HepG2 (cell line): ENCODE data around the gene PCDHGA12. TPM values are rescaled to one million over a fixed set of nuclear protein-coding genes. Genes with fewer than 3 reads are reported as not detected.

Experiments used
- ATAC-seq: fragments of 200-7000 bp; cut with Tn5 transposase; 3 replicates; pipeline ENCODE4 v1.9.1; 2020; ENCODE audit warnings: mild to moderate bottlenecking, moderate library complexity
- BruUV-seq: library from RNA; stranded (reverse); fragments of 400-500 nt; replicated peaks from 2 replicates; lab custom pipeline; 2021; lab: Mats Ljungman, UMichigan
- CTCF ChIA-PET: fragments of 300-600 bp; formaldehyde crosslinking; extraction: SDS; loops from one replicate; lab custom pipeline; 2021; ENCODE audit warnings: low total read pairs, inconsistent platforms, low intra/inter-chr PET ratio; lab: Yijun Ruan, JAX
- POLR2A ChIA-PET: fragments of 350-600 bp; sonication (Branson Sonifier 250); formaldehyde crosslinking; loops from one replicate; lab custom pipeline; 2020; ENCODE audit warnings: antibody characterized with exemption, inconsistent platforms; lab: Yijun Ruan, JAX
- DNase-seq: peaks from one replicate; pipeline ENCODE4 v3.0.0-alpha.2; 2015; ENCODE audit warnings: low spot score
- FAIRE-seq: peaks from 3 replicates; lab custom pipeline; 2011; peaks lifted over from hg19 to GRCh38; lab: Jason Lieb, UNC
- H2AFZ ChIP-seq: one replicate; pipeline ENCODE4 v1.6.1; 2011; ENCODE audit warnings: low read length, inconsistent platforms
- H3K27ac ChIP-seq: fragments of 300-600 bp; 3 replicates; pipeline ENCODE4 v1.8.0; 2011; ENCODE audit warnings: mixed run types, mild to moderate bottlenecking, mixed read lengths, low read length, inconsistent platforms; ENCODE audit not compliant: insufficient read depth; ENCODE audit errors: extremely low read length
- H3K27me3 ChIP-seq, 2 experiments: fragments of 200-600 bp in 1 of 2; 2 replicates in 1 of 2; 3 replicates in 1 of 2; pipeline versions ENCODE4 v1.6.0 to v1.8.0; 2011; ENCODE audit warnings: low read length in 2 of 2, mild to moderate bottlenecking in 2 of 2, moderate library complexity in 2 of 2, inconsistent platforms in 1 of 2; ENCODE audit not compliant: insufficient read depth in 2 of 2, control insufficient read depth in 1 of 2
- H3K36me3 ChIP-seq, 2 experiments: fragments of 200-600 bp in 1 of 2; replicated peaks in 1 of 2; 2 replicates in 1 of 2; 3 replicates in 1 of 2; pipeline versions ENCODE4 v1.5.1 to v1.8.0; 2011; ENCODE audit warnings: low read length in 2 of 2, inconsistent platforms in 1 of 2; ENCODE audit not compliant: insufficient read depth in 2 of 2, control insufficient read depth in 1 of 2
- H3K4me1 ChIP-seq: 2 replicates; pipeline ENCODE4 v1.5.1; 2012; ENCODE audit warnings: low read length, inconsistent platforms; ENCODE audit not compliant: insufficient read depth
- H3K4me2 ChIP-seq: 2 replicates; pipeline ENCODE4 v1.6.0; 2011; ENCODE audit warnings: low read depth, low read length, inconsistent platforms
- H3K4me3 ChIP-seq, 3 experiments: fragments of 200-600 bp in 1 of 3; sonication (generic), shearing (Covaris generic) in 1 of 3; replicated peaks in 1 of 3; 2 replicates each; pipeline ENCODE4 v1.5.1; 2011 to 2016; ENCODE audit warnings: low read length in 3 of 3, inconsistent platforms in 2 of 3, low read depth in 2 of 3, mild to moderate bottlenecking in 2 of 3, control low read depth in 1 of 3, mixed read lengths in 1 of 3; ENCODE audit not compliant: insufficient read depth in 1 of 3
- H3K79me2 ChIP-seq: one replicate; pipeline ENCODE4 v1.6.1; 2011; ENCODE audit warnings: low read length, inconsistent platforms; ENCODE audit not compliant: insufficient read depth
- H3K9ac ChIP-seq: 2 replicates; pipeline ENCODE4 v1.6.0; 2011; ENCODE audit warnings: mild to moderate bottlenecking, low read depth, low read length, inconsistent platforms; ENCODE audit not compliant: insufficient read depth
- H3K9me3 ChIP-seq: 2 replicates; pipeline ENCODE4 v1.5.1; 2012; ENCODE audit warnings: mild to moderate bottlenecking, low read length
- H4K20me1 ChIP-seq: 2 replicates; pipeline ENCODE4 v1.6.0; 2011; ENCODE audit warnings: inconsistent platforms, mild to moderate bottlenecking, low read length, moderate library complexity; ENCODE audit not compliant: insufficient read depth
- ATF2 ChIP-seq: sonication (generic); formaldehyde crosslinking; IDR thresholded peaks from 2 replicates; pipeline ENCODE4 v1.4.0; 2020; ENCODE audit warnings: missing genetic modification reagents
- ELF4 ChIP-seq: sonication (generic); formaldehyde crosslinking; IDR thresholded peaks from 2 replicates; pipeline ENCODE4 v1.5.0; 2020; ENCODE audit warnings: missing genetic modification reagents, mild to moderate bottlenecking, moderate library complexity, borderline replicate concordance
- FOXK2 ChIP-seq: fragments of 450-650 bp; IDR thresholded peaks from 2 replicates; pipeline ENCODE4 v1.6.1; 2016
- JDP2 ChIP-seq: sonication (generic); formaldehyde crosslinking; IDR thresholded peaks from 2 replicates; pipeline ENCODE4 v1.8.1; 2022; ENCODE audit warnings: missing genetic modification reagents, borderline replicate concordance
- MAFK ChIP-seq, 2 experiments: IDR thresholded peaks in 1 of 2; conservative IDR thresholded peaks in 1 of 2; 2 replicates each; pipeline ENCODE4 v1.6.1; 2011; ENCODE audit warnings: improper control_type of control experiment in 2 of 2, low read length in 2 of 2
- PLRG1 ChIP-seq: fragments of 450-650 bp; conservative IDR thresholded peaks from 2 replicates; pipeline ENCODE4 v1.6.1; 2016
- SP1 ChIP-seq, 2 experiments: fragments of 450-650 bp in 1 of 2; sonication (generic) in 1 of 2; formaldehyde crosslinking in 1 of 2; IDR thresholded peaks; 2 replicates each; pipeline versions ENCODE4 v1.4.0 to v1.6.1; 2016 to 2020; ENCODE audit warnings: missing genetic modification reagents in 1 of 2
- SRSF1 ChIP-seq: fragments of 200-400 bp; formaldehyde crosslinking; optimal IDR thresholded peaks from 2 replicates; pipeline ENCODE3; 2017; ENCODE audit warnings: mild to moderate bottlenecking, low read depth, low read length, moderate library complexity
- ZBTB44 ChIP-seq: sonication (generic); formaldehyde crosslinking; IDR thresholded peaks from 2 replicates; pipeline ENCODE4 v1.4.0; 2020; ENCODE audit warnings: missing genetic modification reagents
- ZFP36L1 ChIP-seq: sonication (generic); formaldehyde crosslinking; IDR thresholded peaks from 2 replicates; pipeline ENCODE4 v1.8.0; 2022; ENCODE audit warnings: mild to moderate bottlenecking, missing genetic modification reagents, moderate library complexity
- ZFP37 ChIP-seq: sonication (generic); formaldehyde crosslinking; IDR thresholded peaks from 2 replicates; pipeline ENCODE4 v1.4.0; 2020; ENCODE audit warnings: missing genetic modification reagents, borderline replicate concordance
- ZFY ChIP-seq: sonication (generic); formaldehyde crosslinking; IDR thresholded peaks from 2 replicates; pipeline ENCODE4 v1.4.0; 2020; ENCODE audit warnings: missing genetic modification reagents
- ZNF660 ChIP-seq: sonication (generic); formaldehyde crosslinking; IDR thresholded peaks from 2 replicates; pipeline ENCODE4 v1.5.1; 2020; ENCODE audit warnings: mild to moderate bottlenecking, low read depth, missing genetic modification reagents, borderline replicate concordance
- ZNF749 ChIP-seq: sonication (generic); formaldehyde crosslinking; IDR thresholded peaks from 2 replicates; pipeline ENCODE4 v1.8.0; 2022; ENCODE audit warnings: mild to moderate bottlenecking, missing genetic modification reagents, moderate library complexity, borderline replicate concordance
- ZNF782 ChIP-seq: sonication (generic); formaldehyde crosslinking; IDR thresholded peaks from 2 replicates; pipeline ENCODE4 v1.4.0; 2020; ENCODE audit warnings: missing genetic modification reagents, mild to moderate bottlenecking, borderline replicate concordance
- WGBS: methylation state at CpG from one replicate; pipeline ENCODE4 v1.1.6; 2017; ENCODE audit warnings: low lambda C conversion rate; 5-methylcytosine and 5-hydroxymethylcytosine counted together
- in situ Hi-C: cut with HindIII; loops from 2 replicates; pipeline ENCODE4 v1.10.0; 2017; ENCODE audit warnings: low pct_unique_long_range_greater_than_20kb; ENCODE audit not compliant: extremely low pct_ligation_motif_present
- intact Hi-C: fragments of 100-400 bp; cut with micrococcal nuclease; formaldehyde crosslinking; loops from one replicate; pipeline ENCODE4 v1.10.0; 2022; ENCODE audit not compliant: unreplicated experiment
- polyA plus RNA-seq, 8 experiments: library from polyadenylated mRNA; depleted of rRNA in 3 of 8; stranded (reverse) in 7 of 8; unstranded in 1 of 8; fragments of >200 nt; fragmentation: Illumina TruSeq in 4 of 8; extraction: Trizol in 4 of 8; gene quantifications; 2 replicates each; pipeline versions ENCODE4 v1.2.1 to v1.2.3, GENCODE V29; 2011 to 2016; ENCODE audit warnings: low read depth in 4 of 8, missing spikeins in 1 of 8, mixed read lengths in 1 of 8; ENCODE audit not compliant: insufficient read depth in 1 of 8
- total RNA-seq, 5 experiments: library from RNA; depleted of rRNA; stranded (reverse); fragments of >200 nt; fragmentation: Illumina TruSeq; extraction: Trizol; gene quantifications; 2 replicates each; pipeline ENCODE4 v1.2.3, GENCODE V29; 2016; ENCODE audit warnings: low read depth in 1 of 5
- TF ChIP-seq, protein P1 (sequence below), 2 experiments: sonication (generic) in 1 of 2; formaldehyde crosslinking in 1 of 2; IDR thresholded peaks; 2 replicates each; pipeline versions ENCODE4 v1.6.1 to v1.9.0; 2014 to 2022; ENCODE audit warnings: antibody characterized with exemption in 1 of 2, borderline replicate concordance in 1 of 2, inconsistent platforms in 1 of 2, low read depth in 1 of 2, missing genetic modification reagents in 1 of 2

Gene PCDHGA12
- total and polyA plus RNA-seq, 2 of the 13 experiments (the other 11 are each of a cell fraction or from before 2014, with no cell fraction given) = 0.07 to 0.13 TPM

- intact Hi-C loops (no loop called here), in situ Hi-C loops (no loop called here)
- ChIA-PET POLR2A (no interaction called here), CTCF (no interaction called here)
- Histone ChIP-seq H2AFZ (no peak overlapping the region), H3K4me2 (no peak overlapping the region), H3K9me3 (peaks cover 51% of the 10 kb centered on the region), H3K27me3 (no peaks in the 10 kb centered on the region), H3K27ac (no peak overlapping the region), H3K4me1 (peaks cover 5% of the 10 kb centered on the region; the same call in 1 of the 2 replicates), H4K20me1 (no peaks in the 10 kb centered on the region), H3K36me3 (no peaks in the 10 kb centered on the region), H3K4me3 (no peak overlapping the region), H3K79me2 (no peaks in the 10 kb centered on the region), H3K9ac (no peak overlapping the region)
- FAIRE-seq = no peak
- WGBS = 64% methylated on average over 16 of the region's 21 CpGs
- no peak for DNase-seq
- BruUV-seq = no TSS peak
- no peak for ATAC-seq
- no peak for TF ChIP-seq ZNF749
- TF ChIP-seq SRSF1 = no peak
- no peak for TF ChIP-seq SP1 (IDR thresholded peaks at IDR 0.05)
- TF ChIP-seq SP1 (CRISPR knock-in tag; IDR thresholded peaks at IDR 0.05) = no peak
- no peak for TF ChIP-seq ATF2
- TF ChIP-seq ELF4 = no peak
- no peak for TF ChIP-seq JDP2 (CRISPR knock-in tag)
- TF ChIP-seq, protein P1, sequence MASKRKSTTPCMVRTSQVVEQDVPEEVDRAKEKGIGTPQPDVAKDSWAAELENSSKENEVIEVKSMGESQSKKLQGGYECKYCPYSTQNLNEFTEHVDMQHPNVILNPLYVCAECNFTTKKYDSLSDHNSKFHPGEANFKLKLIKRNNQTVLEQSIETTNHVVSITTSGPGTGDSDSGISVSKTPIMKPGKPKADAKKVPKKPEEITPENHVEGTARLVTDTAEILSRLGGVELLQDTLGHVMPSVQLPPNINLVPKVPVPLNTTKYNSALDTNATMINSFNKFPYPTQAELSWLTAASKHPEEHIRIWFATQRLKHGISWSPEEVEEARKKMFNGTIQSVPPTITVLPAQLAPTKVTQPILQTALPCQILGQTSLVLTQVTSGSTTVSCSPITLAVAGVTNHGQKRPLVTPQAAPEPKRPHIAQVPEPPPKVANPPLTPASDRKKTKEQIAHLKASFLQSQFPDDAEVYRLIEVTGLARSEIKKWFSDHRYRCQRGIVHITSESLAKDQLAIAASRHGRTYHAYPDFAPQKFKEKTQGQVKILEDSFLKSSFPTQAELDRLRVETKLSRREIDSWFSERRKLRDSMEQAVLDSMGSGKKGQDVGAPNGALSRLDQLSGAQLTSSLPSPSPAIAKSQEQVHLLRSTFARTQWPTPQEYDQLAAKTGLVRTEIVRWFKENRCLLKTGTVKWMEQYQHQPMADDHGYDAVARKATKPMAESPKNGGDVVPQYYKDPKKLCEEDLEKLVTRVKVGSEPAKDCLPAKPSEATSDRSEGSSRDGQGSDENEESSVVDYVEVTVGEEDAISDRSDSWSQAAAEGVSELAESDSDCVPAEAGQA (IDR thresholded peaks at IDR 0.05; ENCODE audit: low read depth) = no peak
- TF ChIP-seq, protein P1 (CRISPR knock-in tag; IDR thresholded peaks at IDR 0.05; ENCODE audit: borderline replicate concordance) = no peak
- TF ChIP-seq ZNF782 (CRISPR knock-in tag) = no peak
- TF ChIP-seq ZFP36L1 = no peak
- TF ChIP-seq ZNF660 (CRISPR knock-in tag) = no peak
- no peak for TF ChIP-seq MAFK (conservative IDR thresholded peaks at IDR 0.05 in 1 of 2, IDR thresholded peaks at IDR 0.05 in 1 of 2; ENCODE audit: low read length in 2 of 2)
- no peak for TF ChIP-seq ZFY (CRISPR knock-in tag)
- TF ChIP-seq PLRG1 = no peak
- no peak for TF ChIP-seq FOXK2
- no peak for TF ChIP-seq ZFP37 (CRISPR knock-in tag)
- TF ChIP-seq ZBTB44 (CRISPR knock-in tag) = no peak
Measured at GRCh38 chr5:141393267-141393666, 37.0 kb upstream of the PCDHGA12 start.
